Peyer's patch (tissue), 4 donors: ENCODE measurements around the gene TSSK2.

Experiments
- POLR2A ChIP-seq, 2 donors: fragments of 450-650 bp; IDR thresholded peaks; one replicate each; pipeline ENCODE4 v1.5.1; 2017; ENCODE audit warnings: antibody characterized with exemption in 2 of 2, mild to moderate bottlenecking in 2 of 2, moderate library complexity in 2 of 2
- TF ChIP-seq, protein P1 (sequence below), 6 experiments: fragments of 450-650 bp in 4 of 6; fragments of 200-600 bp in 2 of 6; sonication (generic) in 1 of 6; IDR thresholded peaks; one replicate each; pipeline ENCODE4 v1.5.1; 2017 to 2019; ENCODE audit warnings: antibody characterized with exemption in 6 of 6, mild to moderate bottlenecking in 3 of 6, moderate library complexity in 1 of 6

DNA sequence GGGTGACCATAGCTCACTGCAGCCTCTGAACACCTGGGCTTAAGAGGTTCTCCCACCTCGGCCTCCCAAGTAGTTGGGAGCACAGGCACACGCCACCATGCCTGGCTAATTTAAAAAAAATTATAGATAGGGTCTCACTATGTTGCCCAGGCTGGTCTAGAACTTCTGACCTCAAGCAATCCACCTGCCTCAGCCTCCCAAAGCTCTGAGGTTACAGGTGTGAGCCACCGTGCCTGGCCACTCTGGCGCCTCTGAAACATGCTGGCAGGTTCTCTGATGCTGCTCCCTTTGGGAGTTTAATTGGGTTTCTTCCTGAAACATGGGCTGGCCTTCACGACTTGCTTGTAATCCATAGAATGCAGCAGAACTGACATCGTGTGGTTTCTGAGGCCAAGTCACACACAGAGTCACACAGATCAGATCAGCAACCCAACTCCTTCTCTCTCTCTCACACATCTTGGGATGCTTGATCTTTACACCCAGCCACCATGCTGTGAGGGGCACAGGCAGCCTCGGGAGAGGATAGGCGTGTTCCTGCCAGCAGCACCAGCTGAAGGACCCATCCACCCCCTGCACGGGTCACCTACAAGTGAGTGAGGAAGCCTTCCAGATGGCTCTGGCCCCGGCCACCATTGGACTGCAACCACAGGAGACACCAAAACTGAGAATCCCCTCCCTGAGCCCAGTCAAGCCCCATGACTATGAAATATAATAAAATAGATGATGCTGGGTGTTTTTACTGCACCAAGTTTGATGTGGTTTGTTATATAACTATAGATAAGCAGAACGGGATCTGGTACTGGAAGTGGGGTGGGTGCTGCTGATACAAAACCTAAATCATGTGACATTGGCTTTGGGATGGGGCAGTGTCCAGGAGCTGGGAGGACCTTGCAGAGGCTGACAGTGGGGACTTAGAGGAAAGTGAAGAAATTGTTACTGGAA lies 22.1 kb downstream of the TSSK2 start:
- no peak for TF ChIP-seq POLR2A (IDR thresholded peaks at IDR 0.05)
- TF ChIP-seq, protein P1, sequence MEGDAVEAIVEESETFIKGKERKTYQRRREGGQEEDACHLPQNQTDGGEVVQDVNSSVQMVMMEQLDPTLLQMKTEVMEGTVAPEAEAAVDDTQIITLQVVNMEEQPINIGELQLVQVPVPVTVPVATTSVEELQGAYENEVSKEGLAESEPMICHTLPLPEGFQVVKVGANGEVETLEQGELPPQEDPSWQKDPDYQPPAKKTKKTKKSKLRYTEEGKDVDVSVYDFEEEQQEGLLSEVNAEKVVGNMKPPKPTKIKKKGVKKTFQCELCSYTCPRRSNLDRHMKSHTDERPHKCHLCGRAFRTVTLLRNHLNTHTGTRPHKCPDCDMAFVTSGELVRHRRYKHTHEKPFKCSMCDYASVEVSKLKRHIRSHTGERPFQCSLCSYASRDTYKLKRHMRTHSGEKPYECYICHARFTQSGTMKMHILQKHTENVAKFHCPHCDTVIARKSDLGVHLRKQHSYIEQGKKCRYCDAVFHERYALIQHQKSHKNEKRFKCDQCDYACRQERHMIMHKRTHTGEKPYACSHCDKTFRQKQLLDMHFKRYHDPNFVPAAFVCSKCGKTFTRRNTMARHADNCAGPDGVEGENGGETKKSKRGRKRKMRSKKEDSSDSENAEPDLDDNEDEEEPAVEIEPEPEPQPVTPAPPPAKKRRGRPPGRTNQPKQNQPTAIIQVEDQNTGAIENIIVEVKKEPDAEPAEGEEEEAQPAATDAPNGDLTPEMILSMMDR (IDR thresholded peaks at IDR 0.05), result no peak
